Activated T-helper 17 cell treated with anti-CD3 and anti-CD28 coated beads, Interleukin-2, amount 50 U/mL, for 72 hours (primary cell): Measurements from ENCODE around the gene ZDHHC4. TPM values are rescaled to one million over a fixed set of nuclear protein-coding genes. Genes with fewer than 3 reads are reported as not detected.
A peak's percentile ranks its signal among the peaks of the same experiment; 100 is the strongest.
"Not testable (repeated sequence)": the region's sequence is repeated elsewhere in the genome, so short reads cannot be mapped to it uniquely, and the experiment has no call there.

Source experiments
- ATAC-seq: fragments of 150-1000 bp; cut with Tn5 transposase; replicated peaks from 2 replicates; pipeline ENCODE4 v1.10.0; 2021; ENCODE audit warnings: mild to moderate bottlenecking, moderate library complexity
- H3K27ac Mint-ChIP-seq: one replicate; pipeline ENCODE4 v1.8.0; 2022; ENCODE audit warnings: mixed read lengths
- H3K27me3 Mint-ChIP-seq: one replicate; pipeline ENCODE4 v1.8.0; 2022; ENCODE audit warnings: mixed read lengths
- H3K36me3 Mint-ChIP-seq: one replicate; pipeline ENCODE4 v1.8.0; 2022; ENCODE audit warnings: low read depth, mild to moderate bottlenecking, mixed read lengths
- H3K4me1 Mint-ChIP-seq: one replicate; pipeline ENCODE4 v1.8.0; 2022; ENCODE audit warnings: mixed read lengths
- H3K4me3 Mint-ChIP-seq: one replicate; pipeline ENCODE4 v1.8.0; 2022; ENCODE audit warnings: mild to moderate bottlenecking, mixed read lengths
- H3K9me3 Mint-ChIP-seq: one replicate; pipeline ENCODE4 v1.8.0; 2022; ENCODE audit warnings: mixed read lengths
- total RNA-seq, 2 donors: library from RNA; stranded (reverse); gene quantifications; one replicate each; pipeline ENCODE4 v1.2.3, GENCODE V29; 2022

Gene ZDHHC4
- total RNA-seq, 2 donors from 2014 or later = 23.6 to 26.1 TPM

GRCh38 chr7:6576867-6577368 lies 336 bp upstream of the ZDHHC4 start:
- H3K4me1 Mint-ChIP-seq, H3K27me3 Mint-ChIP-seq, H3K27ac Mint-ChIP-seq, ATAC-seq, H3K9me3 Mint-ChIP-seq: not testable (repeated sequence)
- H3K4me3 Mint-ChIP-seq = peak overlapping the region; percentile 83
- peaks cover 17% of the 10 kb centered on the region for H3K36me3 Mint-ChIP-seq

- no peaks in the 10 kb centered on the region for H3K9me3 Mint-ChIP-seq
- no peak for ATAC-seq
- no peaks in the 10 kb centered on the region for H3K4me1 Mint-ChIP-seq
- H3K4me3 Mint-ChIP-seq = peak overlapping the region; percentile 83
- H3K27me3 Mint-ChIP-seq = no peaks in the 10 kb centered on the region
- peak overlapping the region; percentile 91 for H3K27ac Mint-ChIP-seq
- H3K36me3 Mint-ChIP-seq = peaks cover 32% of the 10 kb centered on the region
These were observed 1.1 kb downstream of the ZDHHC4 start for GRCh38 chr7:6578114-6579084.

- Mint-ChIP-seq H3K27ac (no peak overlapping the region), H3K9me3 (no peaks in the 10 kb centered on the region)
- no peak for ATAC-seq
These were observed 2.2 kb downstream of the ZDHHC4 start for GRCh38 chr7:6579446-6579845.

GRCh38 chr7:6585746-6586432 lies 8.6 kb downstream of the ZDHHC4 start:
- H3K27ac Mint-ChIP-seq, ATAC-seq, H3K4me3 Mint-ChIP-seq, H3K27me3 Mint-ChIP-seq, H3K4me1 Mint-ChIP-seq, H3K9me3 Mint-ChIP-seq: not testable (repeated sequence)
- H3K36me3 Mint-ChIP-seq = peaks cover 72% of the 10 kb centered on the region

More at GRCh38 chr7:6579446-6579845, 2.2 kb downstream of the ZDHHC4 start:
- H3K27me3 Mint-ChIP-seq = no peaks in the 10 kb centered on the region
- no peaks in the 10 kb centered on the region for H3K4me1 Mint-ChIP-seq
- peak overlapping the region; percentile 83 for H3K4me3 Mint-ChIP-seq
- H3K36me3 Mint-ChIP-seq = peaks cover 36% of the 10 kb centered on the region

GRCh38 chr7:6588566-6588965 lies 11.3 kb downstream of the ZDHHC4 start:
- peaks cover 71% of the 10 kb centered on the region for H3K36me3 Mint-ChIP-seq
- no peaks in the 10 kb centered on the region for H3K4me1 Mint-ChIP-seq
- peak overlapping the region; percentile 62 for H3K4me3 Mint-ChIP-seq
- no peaks in the 10 kb centered on the region for H3K9me3 Mint-ChIP-seq
- H3K27me3 Mint-ChIP-seq = no peaks in the 10 kb centered on the region
- no peak overlapping the region for H3K27ac Mint-ChIP-seq
- no peak for ATAC-seq

- Mint-ChIP-seq H3K4me3 (peak overlapping the region; percentile 62), H3K9me3 (no peaks in the 10 kb centered on the region), H3K27me3 (no peaks in the 10 kb centered on the region), H3K4me1 (no peaks in the 10 kb centered on the region), H3K36me3 (peaks cover 76% of the 10 kb centered on the region), H3K27ac (peak overlapping the region; percentile 76)
- ATAC-seq = no peak
These were observed 12.0 kb downstream of the ZDHHC4 start for GRCh38 chr7:6589151-6589828.

GRCh38 chr7:6589829-6590644 lies 12.8 kb downstream of the ZDHHC4 start, which contains the start of gene INTS15:
TSS of gene INTS15 (plus strand) at chr7:6590021. CDS start at chr7:6590284, 263 bp downstream.
- Mint-ChIP-seq H3K4me3 (peak within 1 kb of the TSS; percentile 93), H3K27ac (peak within 1 kb of the TSS; percentile 89), H3K27me3 (no peaks in the 10 kb centered on the region), H3K9me3 (no peaks in the 10 kb centered on the region), H3K36me3 (peaks cover 77% of the 10 kb centered on the region), H3K4me1 (no peaks in the 10 kb centered on the region)
- peak; percentile 92 for ATAC-seq

GRCh38 chr7:6590645-6591110 lies 13.4 kb downstream of the ZDHHC4 start:
- H3K27ac Mint-ChIP-seq = peak overlapping the region; percentile 89
- H3K9me3 Mint-ChIP-seq = no peaks in the 10 kb centered on the region
- H3K36me3 Mint-ChIP-seq = peaks cover 80% of the 10 kb centered on the region
- H3K27me3 Mint-ChIP-seq = no peaks in the 10 kb centered on the region
- ATAC-seq = peak; percentile 17
- H3K4me3 Mint-ChIP-seq = peak overlapping the region; percentile 93
- H3K4me1 Mint-ChIP-seq = no peaks in the 10 kb centered on the region

GRCh38 chr7:6600093-6600492 lies 22.8 kb downstream of the ZDHHC4 start:
- Mint-ChIP-seq H3K4me1 (peaks cover 5% of the 10 kb centered on the region), H3K36me3 (peaks cover 97% of the 10 kb centered on the region), H3K9me3 (no peaks in the 10 kb centered on the region), H3K27ac (no peak overlapping the region), H3K4me3 (no peak overlapping the region), H3K27me3 (no peaks in the 10 kb centered on the region)
- ATAC-seq = no peak

GRCh38 chr7:6604458-6604857 lies 27.2 kb downstream of the ZDHHC4 start:
- peaks cover 74% of the 10 kb centered on the region for H3K36me3 Mint-ChIP-seq
- no peaks in the 10 kb centered on the region for H3K27me3 Mint-ChIP-seq
- no peak overlapping the region for H3K27ac Mint-ChIP-seq
- no peak for ATAC-seq
- peaks cover 5% of the 10 kb centered on the region for H3K4me1 Mint-ChIP-seq
- no peaks in the 10 kb centered on the region for H3K9me3 Mint-ChIP-seq
- H3K4me3 Mint-ChIP-seq = no peak overlapping the region

- H3K9me3 Mint-ChIP-seq = no peaks in the 10 kb centered on the region
- peaks cover 2% of the 10 kb centered on the region for H3K4me1 Mint-ChIP-seq
- peaks cover 48% of the 10 kb centered on the region for H3K36me3 Mint-ChIP-seq
- no peak overlapping the region for H3K4me3 Mint-ChIP-seq
- H3K27me3 Mint-ChIP-seq = no peaks in the 10 kb centered on the region
- ATAC-seq = no peak
- no peak overlapping the region for H3K27ac Mint-ChIP-seq
These were observed 29.8 kb downstream of the ZDHHC4 start for GRCh38 chr7:6606866-6607583.

GRCh38 chr7:6607651-6608051 lies 30.4 kb downstream of the ZDHHC4 start:
- H3K36me3 Mint-ChIP-seq = peaks cover 42% of the 10 kb centered on the region
- no peak overlapping the region for H3K4me3 Mint-ChIP-seq

GRCh38 chr7:6608081-6608480 lies 30.8 kb downstream of the ZDHHC4 start:
- ATAC-seq = no peak
- no peaks in the 10 kb centered on the region for H3K9me3 Mint-ChIP-seq
- H3K4me1 Mint-ChIP-seq = no peaks in the 10 kb centered on the region
- H3K4me3 Mint-ChIP-seq = no peak overlapping the region
- peaks cover 5% of the 10 kb centered on the region for H3K27me3 Mint-ChIP-seq
- H3K27ac Mint-ChIP-seq = no peak overlapping the region
- H3K36me3 Mint-ChIP-seq = peaks cover 38% of the 10 kb centered on the region

More at GRCh38 chr7:6607651-6608051, 30.4 kb downstream of the ZDHHC4 start:
- Mint-ChIP-seq H3K27me3 (peaks cover 2% of the 10 kb centered on the region), H3K9me3 (no peaks in the 10 kb centered on the region), H3K4me1 (no peaks in the 10 kb centered on the region), H3K27ac (no peak overlapping the region)
- ATAC-seq = no peak
